ENCODE results near the gene THBS2.
"Not testable (repeated sequence)": the region's sequence is repeated elsewhere in the genome, so short reads cannot be mapped to it uniquely, and the experiment has no call there.

The THBS2 gene

GRCh38 chr6:169186496-169187169 lies 67.0 kb downstream of the THBS2 start:
- DNase-seq (ENCODE audit: low read depth) = no peak
- H3K4me3 ChIP-seq (replicated peaks; ENCODE audit: low read depth, low read length) = no peak overlapping the region
- no peak for TF ChIP-seq CTCF (IDR thresholded peaks at IDR 0.05; ENCODE audit: low read length, missing control alignments)

GRCh38 chr6:169185692-169186485 lies 67.8 kb downstream of the THBS2 start:
- DNase-seq (ENCODE audit: low read depth) = no peak
- H3K4me3 ChIP-seq (replicated peaks; ENCODE audit: low read depth, low read length) = no peak overlapping the region
- TF ChIP-seq CTCF (IDR thresholded peaks at IDR 0.05; ENCODE audit: low read length, missing control alignments) = no peak

- DNase-seq (ENCODE audit: low read depth) = no peak
- no peak overlapping the region for H3K4me3 ChIP-seq (replicated peaks; ENCODE audit: low read depth, low read length)
- TF ChIP-seq CTCF (IDR thresholded peaks at IDR 0.05; ENCODE audit: low read length, missing control alignments) = no peak
Observed at GRCh38 chr6:169185011-169185521, 68.6 kb downstream of the THBS2 start.

- H3K4me3 ChIP-seq (replicated peaks; ENCODE audit: low read depth, low read length) = no peak overlapping the region
- no peak for DNase-seq (ENCODE audit: low read depth)
- no peak for TF ChIP-seq CTCF (IDR thresholded peaks at IDR 0.05; ENCODE audit: low read length, missing control alignments)
Observed at GRCh38 chr6:169184419-169184818, 69.2 kb downstream of the THBS2 start.

GRCh38 chr6:169183233-169183632 lies 70.4 kb downstream of the THBS2 start:
- no peak for DNase-seq (ENCODE audit: low read depth)
- H3K4me3 ChIP-seq (replicated peaks; ENCODE audit: low read depth, low read length) = no peak overlapping the region
- TF ChIP-seq CTCF (IDR thresholded peaks at IDR 0.05; ENCODE audit: low read length, missing control alignments) = no peak

GRCh38 chr6:169179831-169180230 lies 73.8 kb downstream of the THBS2 start:
- H3K4me3 ChIP-seq (replicated peaks; ENCODE audit: low read depth, low read length); DNase-seq (ENCODE audit: low read depth): not testable (repeated sequence)

GRCh38 chr6:169177516-169178166 lies 76.0 kb downstream of the THBS2 start:
- peak; percentile 54 for DNase-seq (ENCODE audit: low read depth)
- peak; percentile 31 for TF ChIP-seq CTCF (IDR thresholded peaks at IDR 0.05; ENCODE audit: low read length, missing control alignments)

More at GRCh38 chr6:169177516-169178166, 76.0 kb downstream of the THBS2 start:
- no peak overlapping the region for H3K4me3 ChIP-seq (replicated peaks; ENCODE audit: low read depth, low read length)

Data from fibroblast of pulmonary artery (primary cell).